SK-N-SH (cell line): ENCODE data around the gene COL21A1. TPM values are rescaled to one million over a fixed set of nuclear protein-coding genes. Genes with fewer than 3 reads are reported as not detected.

Experiments used
- CTCF ChIA-PET: fragments of 300-600, 350-600 bp; formaldehyde crosslinking; extraction: SDS; loops from one replicate; lab custom pipeline; 2021; lab: Yijun Ruan, JAX
- POLR2A ChIA-PET: fragments of 350-600 bp; sonication (Branson Sonifier 250); formaldehyde crosslinking; extraction: SDS; loops from one replicate; lab custom pipeline; 2020; ENCODE audit warnings: antibody characterized with exemption, inconsistent platforms; lab: Yijun Ruan, JAX
- DNase-seq: peaks from one replicate; pipeline ENCODE4 v3.0.0; 2012
- H2AFZ ChIP-seq: fragments of 200-600 bp; sonication (generic); 2 replicates; pipeline ENCODE4 v1.8.1; 2016; ENCODE audit warnings: antibody characterized with exemption, mild to moderate bottlenecking, low read depth
- H3F3A ChIP-seq: fragments of 200-600 bp; sonication (generic); replicated peaks from 2 replicates; pipeline ENCODE3; 2016; ENCODE audit warnings: antibody characterized with exemption, mild to moderate bottlenecking; ENCODE audit not compliant: insufficient read depth
- H3K27ac ChIP-seq, 2 experiments: fragments of 200-500 bp in 1 of 2; fragments of 200-600 bp in 1 of 2; sonication (Bioruptor generic) in 1 of 2; sonication (generic), shearing (Covaris generic) in 1 of 2; 2 replicates each; pipeline versions ENCODE4 v1.5.1 to v1.6.1; 2014 to 2016; ENCODE audit warnings: low read depth in 2 of 2, inconsistent platforms in 1 of 2, low read length in 1 of 2, mild to moderate bottlenecking in 1 of 2, mixed read lengths in 1 of 2
- H3K27me3 ChIP-seq: fragments of 200-600 bp; sonication (generic), shearing (Covaris generic); 2 replicates; pipeline ENCODE4 v1.6.1; 2016; ENCODE audit warnings: mixed run types; ENCODE audit not compliant: insufficient read depth
- H3K36me3 ChIP-seq, 2 experiments: fragments of 200-500 bp in 1 of 2; fragments of 200-600 bp in 1 of 2; sonication (Bioruptor generic) in 1 of 2; sonication (generic) in 1 of 2; replicated peaks in 1 of 2; 2 replicates each; pipeline versions ENCODE3 to v1.5.1; 2014 to 2016; ENCODE audit warnings: low read length in 1 of 2, mild to moderate bottlenecking in 1 of 2; ENCODE audit not compliant: insufficient read depth in 2 of 2, control insufficient read depth in 1 of 2
- H3K4me1 ChIP-seq, 2 experiments: fragments of 200-500 bp in 1 of 2; fragments of 200-600 bp in 1 of 2; sonication (Bioruptor generic) in 1 of 2; sonication (generic), shearing (Covaris generic) in 1 of 2; 2 replicates each; pipeline versions ENCODE4 v1.5.1 to v1.6.1; 2014 to 2016; ENCODE audit warnings: low read depth in 1 of 2, low read length in 1 of 2, mixed run types in 1 of 2; ENCODE audit not compliant: insufficient read depth in 2 of 2, control insufficient read depth in 1 of 2
- H3K4me2 ChIP-seq: fragments of 200-600 bp; sonication (generic), shearing (Covaris generic); 2 replicates; pipeline ENCODE4 v1.6.1; 2017; ENCODE audit warnings: mixed run types
- H3K4me3 ChIP-seq, 2 experiments: fragments of 200-500 bp in 1 of 2; fragments of 200-600 bp in 1 of 2; sonication (Bioruptor generic) in 1 of 2; sonication (generic), shearing (Covaris generic) in 1 of 2; 2 replicates each; pipeline versions ENCODE4 v1.5.1 to v1.8.1; 2014 to 2016; ENCODE audit warnings: low read depth in 2 of 2, inconsistent platforms in 1 of 2, low read length in 1 of 2, mild to moderate bottlenecking in 1 of 2, mixed read lengths in 1 of 2, moderate library complexity in 1 of 2
- H3K79me2 ChIP-seq: fragments of 200-600 bp; sonication (generic); 2 replicates; pipeline ENCODE4 v1.8.1; 2017; ENCODE audit warnings: mild to moderate bottlenecking; ENCODE audit not compliant: insufficient read depth
- H3K9ac ChIP-seq: fragments of 200-600 bp; sonication (generic); 2 replicates; pipeline ENCODE4 v1.6.1; 2017; ENCODE audit warnings: mixed run types
- H3K9me2 ChIP-seq: fragments of 200-600 bp; sonication (generic); 2 replicates; pipeline ENCODE4 v1.6.1; 2017; ENCODE audit warnings: mixed run types
- H3K9me3 ChIP-seq: fragments of 200-600 bp; sonication (generic); 2 replicates; pipeline ENCODE4 v1.6.1; 2017; ENCODE audit warnings: mixed run types, mild to moderate bottlenecking, moderate library complexity
- H4K20me1 ChIP-seq: fragments of 200-600 bp; sonication (generic); 2 replicates; pipeline ENCODE4 v1.6.1; 2017; ENCODE audit warnings: mild to moderate bottlenecking, mixed run types; ENCODE audit not compliant: insufficient read depth
- CHD2 ChIP-seq: fragments of 150-350 bp; IDR thresholded peaks from 2 replicates; pipeline ENCODE4 v1.6.1; 2018; ENCODE audit warnings: low read length; ENCODE audit not compliant: partially characterized antibody
- EZH2phosphoT487 ChIP-seq: fragments of 200-600 bp; sonication (generic); IDR thresholded peaks from 2 replicates; pipeline ENCODE4 v1.6.1; 2017; ENCODE audit warnings: low read depth, mixed run types, mild to moderate bottlenecking, antibody characterized with exemption, moderate library complexity, borderline replicate concordance
- FOXM1 ChIP-seq: IDR thresholded peaks from 2 replicates; pipeline ENCODE4 v1.4.0; 2012; ENCODE audit warnings: low read depth, mild to moderate bottlenecking
- GATA2 ChIP-seq: sonication (generic); formaldehyde crosslinking; IDR thresholded peaks from 2 replicates; pipeline ENCODE4 v1.5.0; 2020; ENCODE audit warnings: mild to moderate bottlenecking, missing genetic modification reagents
- JUND ChIP-seq: IDR thresholded peaks from 2 replicates; pipeline ENCODE4 v1.4.0; 2012
- MEF2A ChIP-seq: IDR thresholded peaks from 2 replicates; pipeline ENCODE4 v1.4.0; 2012; ENCODE audit warnings: low read depth, borderline replicate concordance
- POLR2AphosphoS5 ChIP-seq: IDR thresholded peaks from 2 replicates; pipeline ENCODE4 v1.6.1; 2012; ENCODE audit warnings: low read depth, low read length
- SMC3 ChIP-seq: IDR thresholded peaks from 2 replicates; pipeline ENCODE4 v1.6.1; 2012; ENCODE audit warnings: low read depth, low read length, improper control_type of control experiment
- TCF12 ChIP-seq: IDR thresholded peaks from 2 replicates; pipeline ENCODE4 v1.4.0; 2012
- TEAD4 ChIP-seq: IDR thresholded peaks from 2 replicates; pipeline ENCODE4 v1.4.0; 2012; ENCODE audit warnings: mild to moderate bottlenecking, borderline replicate concordance; ENCODE audit not compliant: insufficient read depth
- polyA plus RNA-seq, 3 experiments: library from polyadenylated mRNA; depleted of rRNA; stranded (reverse); fragments of >200 nt; gene quantifications; 2 replicates each; pipeline ENCODE4 v1.2.3, GENCODE V29; 2012
- TF ChIP-seq, protein P1 (sequence below): fragments of 200-600 bp; sonication (generic); IDR thresholded peaks from 2 replicates; pipeline ENCODE4 v1.6.1; 2017; ENCODE audit warnings: antibody characterized with exemption, mild to moderate bottlenecking, moderate library complexity
- TF ChIP-seq, protein P2 (sequence below): IDR thresholded peaks from 2 replicates; pipeline ENCODE4 v1.4.0; 2012; ENCODE audit warnings: low read depth, borderline replicate concordance
- TF ChIP-seq, protein P3 (sequence below): IDR thresholded peaks from 2 replicates; pipeline ENCODE4 v1.6.1; 2012; ENCODE audit warnings: mild to moderate bottlenecking, low read depth, low read length, moderate library complexity
- TF ChIP-seq, protein P4 (sequence below): IDR thresholded peaks from 2 replicates; pipeline ENCODE4 v1.4.0; 2012; ENCODE audit warnings: low read depth, borderline replicate concordance
- TF ChIP-seq, protein P5 (sequence below): IDR thresholded peaks from 2 replicates; pipeline ENCODE4 v1.4.0; 2012; ENCODE audit warnings: low read depth

The COL21A1 gene
- polyA plus RNA-seq, 1 of the 3 experiments (the other 2 are of a cell fraction) = 0.07 TPM

DNA sequence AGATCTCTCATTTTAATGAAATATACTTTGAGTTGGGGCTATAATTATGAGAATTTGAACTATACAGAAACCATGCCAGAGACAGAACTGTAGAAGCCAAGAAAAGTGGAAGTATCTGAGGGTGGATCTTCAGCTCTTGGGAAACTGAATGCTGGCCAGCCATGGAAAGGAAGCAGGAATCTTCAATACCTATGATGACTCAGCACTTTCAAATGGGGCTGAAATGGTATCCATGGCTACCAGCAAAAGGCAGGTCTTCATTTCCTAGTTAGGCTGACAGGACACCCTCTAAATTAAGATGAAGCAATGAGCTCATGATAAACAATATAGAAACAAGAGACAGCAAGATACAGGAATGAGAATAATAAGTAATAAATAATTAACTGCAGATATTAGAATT, 171.3 kb downstream of the COL21A1 start:
- H3K4me1 ChIP-seq = no peaks in the 10 kb centered on the region
- CTCF ChIA-PET = interaction anchor here (1.0 kb wide), 1 partner anchor 41 kb away, joined by 3 read pairs; no protein-coding TSS in a partner anchor
- no peaks in the 10 kb centered on the region for H3K36me3 ChIP-seq
- H3K9ac ChIP-seq = no peak overlapping the region
- no peak overlapping the region for H2AFZ ChIP-seq
- no peaks in the 10 kb centered on the region for H3F3A ChIP-seq
- DNase-seq = no peak
- H3K9me2 ChIP-seq = no peaks in the 10 kb centered on the region
- H3K79me2 ChIP-seq = no peaks in the 10 kb centered on the region
- H3K27ac ChIP-seq = no peak overlapping the region
- TF ChIP-seq EZH2phosphoT487 (no peak), POLR2AphosphoS5 (no peak), MEF2A (no peak), SMC3 (no peak), TEAD4 (no peak), JUND (no peak), GATA2 (CRISPR knock-in tag) (no peak), TCF12 (no peak), FOXM1 (no peak), CHD2 (no peak)
- TF ChIP-seq, protein P1, sequence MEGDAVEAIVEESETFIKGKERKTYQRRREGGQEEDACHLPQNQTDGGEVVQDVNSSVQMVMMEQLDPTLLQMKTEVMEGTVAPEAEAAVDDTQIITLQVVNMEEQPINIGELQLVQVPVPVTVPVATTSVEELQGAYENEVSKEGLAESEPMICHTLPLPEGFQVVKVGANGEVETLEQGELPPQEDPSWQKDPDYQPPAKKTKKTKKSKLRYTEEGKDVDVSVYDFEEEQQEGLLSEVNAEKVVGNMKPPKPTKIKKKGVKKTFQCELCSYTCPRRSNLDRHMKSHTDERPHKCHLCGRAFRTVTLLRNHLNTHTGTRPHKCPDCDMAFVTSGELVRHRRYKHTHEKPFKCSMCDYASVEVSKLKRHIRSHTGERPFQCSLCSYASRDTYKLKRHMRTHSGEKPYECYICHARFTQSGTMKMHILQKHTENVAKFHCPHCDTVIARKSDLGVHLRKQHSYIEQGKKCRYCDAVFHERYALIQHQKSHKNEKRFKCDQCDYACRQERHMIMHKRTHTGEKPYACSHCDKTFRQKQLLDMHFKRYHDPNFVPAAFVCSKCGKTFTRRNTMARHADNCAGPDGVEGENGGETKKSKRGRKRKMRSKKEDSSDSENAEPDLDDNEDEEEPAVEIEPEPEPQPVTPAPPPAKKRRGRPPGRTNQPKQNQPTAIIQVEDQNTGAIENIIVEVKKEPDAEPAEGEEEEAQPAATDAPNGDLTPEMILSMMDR = no peak
- TF ChIP-seq, protein P2, sequence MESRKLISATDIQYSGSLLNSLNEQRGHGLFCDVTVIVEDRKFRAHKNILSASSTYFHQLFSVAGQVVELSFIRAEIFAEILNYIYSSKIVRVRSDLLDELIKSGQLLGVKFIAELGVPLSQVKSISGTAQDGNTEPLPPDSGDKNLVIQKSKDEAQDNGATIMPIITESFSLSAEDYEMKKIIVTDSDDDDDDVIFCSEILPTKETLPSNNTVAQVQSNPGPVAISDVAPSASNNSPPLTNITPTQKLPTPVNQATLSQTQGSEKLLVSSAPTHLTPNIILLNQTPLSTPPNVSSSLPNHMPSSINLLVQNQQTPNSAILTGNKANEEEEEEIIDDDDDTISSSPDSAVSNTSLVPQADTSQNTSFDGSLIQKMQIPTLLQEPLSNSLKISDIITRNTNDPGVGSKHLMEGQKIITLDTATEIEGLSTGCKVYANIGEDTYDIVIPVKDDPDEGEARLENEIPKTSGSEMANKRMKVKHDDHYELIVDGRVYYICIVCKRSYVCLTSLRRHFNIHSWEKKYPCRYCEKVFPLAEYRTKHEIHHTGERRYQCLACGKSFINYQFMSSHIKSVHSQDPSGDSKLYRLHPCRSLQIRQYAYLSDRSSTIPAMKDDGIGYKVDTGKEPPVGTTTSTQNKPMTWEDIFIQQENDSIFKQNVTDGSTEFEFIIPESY = no peak
- TF ChIP-seq, protein P3, sequence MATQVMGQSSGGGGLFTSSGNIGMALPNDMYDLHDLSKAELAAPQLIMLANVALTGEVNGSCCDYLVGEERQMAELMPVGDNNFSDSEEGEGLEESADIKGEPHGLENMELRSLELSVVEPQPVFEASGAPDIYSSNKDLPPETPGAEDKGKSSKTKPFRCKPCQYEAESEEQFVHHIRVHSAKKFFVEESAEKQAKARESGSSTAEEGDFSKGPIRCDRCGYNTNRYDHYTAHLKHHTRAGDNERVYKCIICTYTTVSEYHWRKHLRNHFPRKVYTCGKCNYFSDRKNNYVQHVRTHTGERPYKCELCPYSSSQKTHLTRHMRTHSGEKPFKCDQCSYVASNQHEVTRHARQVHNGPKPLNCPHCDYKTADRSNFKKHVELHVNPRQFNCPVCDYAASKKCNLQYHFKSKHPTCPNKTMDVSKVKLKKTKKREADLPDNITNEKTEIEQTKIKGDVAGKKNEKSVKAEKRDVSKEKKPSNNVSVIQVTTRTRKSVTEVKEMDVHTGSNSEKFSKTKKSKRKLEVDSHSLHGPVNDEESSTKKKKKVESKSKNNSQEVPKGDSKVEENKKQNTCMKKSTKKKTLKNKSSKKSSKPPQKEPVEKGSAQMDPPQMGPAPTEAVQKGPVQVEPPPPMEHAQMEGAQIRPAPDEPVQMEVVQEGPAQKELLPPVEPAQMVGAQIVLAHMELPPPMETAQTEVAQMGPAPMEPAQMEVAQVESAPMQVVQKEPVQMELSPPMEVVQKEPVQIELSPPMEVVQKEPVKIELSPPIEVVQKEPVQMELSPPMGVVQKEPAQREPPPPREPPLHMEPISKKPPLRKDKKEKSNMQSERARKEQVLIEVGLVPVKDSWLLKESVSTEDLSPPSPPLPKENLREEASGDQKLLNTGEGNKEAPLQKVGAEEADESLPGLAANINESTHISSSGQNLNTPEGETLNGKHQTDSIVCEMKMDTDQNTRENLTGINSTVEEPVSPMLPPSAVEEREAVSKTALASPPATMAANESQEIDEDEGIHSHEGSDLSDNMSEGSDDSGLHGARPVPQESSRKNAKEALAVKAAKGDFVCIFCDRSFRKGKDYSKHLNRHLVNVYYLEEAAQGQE = no peak
- TF ChIP-seq, protein P4, sequence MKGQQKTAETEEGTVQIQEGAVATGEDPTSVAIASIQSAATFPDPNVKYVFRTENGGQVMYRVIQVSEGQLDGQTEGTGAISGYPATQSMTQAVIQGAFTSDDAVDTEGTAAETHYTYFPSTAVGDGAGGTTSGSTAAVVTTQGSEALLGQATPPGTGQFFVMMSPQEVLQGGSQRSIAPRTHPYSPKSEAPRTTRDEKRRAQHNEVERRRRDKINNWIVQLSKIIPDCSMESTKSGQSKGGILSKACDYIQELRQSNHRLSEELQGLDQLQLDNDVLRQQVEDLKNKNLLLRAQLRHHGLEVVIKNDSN = no peak
- TF ChIP-seq, protein P5, sequence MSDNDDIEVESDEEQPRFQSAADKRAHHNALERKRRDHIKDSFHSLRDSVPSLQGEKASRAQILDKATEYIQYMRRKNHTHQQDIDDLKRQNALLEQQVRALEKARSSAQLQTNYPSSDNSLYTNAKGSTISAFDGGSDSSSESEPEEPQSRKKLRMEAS = no peak
- TF ChIP-seq, all 33 proteins: peak for 0
- no peaks in the 10 kb centered on the region for H3K27me3 ChIP-seq
- H3K9me3 ChIP-seq = no peaks in the 10 kb centered on the region; the same call in 1 of the 2 replicates
- no peaks in the 10 kb centered on the region for H4K20me1 ChIP-seq
- no peak overlapping the region for H3K4me2 ChIP-seq
- H3K4me3 ChIP-seq = no peak overlapping the region
- POLR2A ChIA-PET = no interaction called here
